Measurements from ENCODE around the gene BMP7.
"Not testable (repeated sequence)": the region's sequence is repeated elsewhere in the genome, so short reads cannot be mapped to it uniquely, and the experiment has no call there.

The BMP7 gene

DNA sequence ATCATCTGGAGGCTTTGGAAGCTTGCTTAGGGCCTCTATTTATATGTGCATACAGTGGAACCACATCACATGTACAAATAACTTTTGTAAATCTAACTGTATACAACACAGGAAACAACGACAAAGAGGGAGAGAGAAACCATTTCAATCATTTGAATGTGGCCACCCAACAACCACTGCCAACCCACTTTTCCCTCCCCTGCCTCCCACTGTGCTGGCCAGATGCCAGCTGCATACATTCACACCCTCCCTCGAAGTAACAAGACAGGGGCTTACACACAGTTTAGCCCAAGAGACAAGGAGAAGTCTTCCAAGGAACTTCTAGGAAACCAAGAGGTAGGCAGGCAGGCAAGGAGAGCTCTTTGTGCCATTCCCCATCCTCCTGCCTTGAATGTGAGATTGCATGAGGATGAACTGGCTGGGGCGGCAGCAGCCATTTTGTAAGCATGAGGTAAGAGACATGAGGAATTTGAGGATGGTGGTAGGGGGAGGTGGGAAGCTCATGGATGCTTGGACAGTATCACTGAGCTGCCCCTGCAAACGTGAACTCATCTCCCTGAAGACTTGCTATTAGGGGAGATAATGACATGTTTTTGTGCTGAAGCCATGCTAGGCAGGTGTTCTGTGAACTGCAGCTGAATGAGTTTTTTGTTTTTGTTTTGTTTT lies 18.2 kb downstream of the BMP7 start:
- no peak for DNase-seq

DNA sequence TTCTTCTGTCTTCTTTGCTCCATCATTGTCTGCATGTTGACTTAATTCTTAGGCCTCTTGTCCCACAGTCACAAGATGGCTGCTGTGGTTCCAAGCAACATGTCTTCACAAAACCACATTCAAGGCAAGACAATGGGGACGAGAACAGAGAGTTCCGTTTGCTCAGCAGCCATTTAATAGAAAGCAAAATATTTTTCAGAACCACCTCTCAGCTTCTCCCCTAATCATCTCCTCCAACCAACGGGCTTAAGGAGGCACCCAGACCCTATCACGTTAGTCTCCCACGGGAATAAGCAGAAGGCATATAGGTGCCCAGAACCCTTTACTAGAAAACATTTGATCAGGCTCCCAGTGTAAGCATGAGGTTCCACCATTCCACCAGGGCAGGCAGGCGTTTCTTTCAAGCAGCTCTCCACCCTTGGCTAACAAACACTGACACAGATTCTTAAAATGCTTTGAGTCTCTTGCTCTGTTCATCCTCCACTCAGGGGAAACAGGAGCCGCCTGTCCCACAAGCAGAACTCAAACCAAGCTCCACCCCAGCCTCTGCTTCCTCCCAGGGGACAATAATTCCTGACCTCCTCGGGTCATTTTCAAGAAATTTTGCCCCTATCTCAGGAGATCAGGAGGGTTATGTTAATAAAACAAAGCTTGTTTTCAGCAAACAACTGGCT lies 19.0 kb downstream of the BMP7 start:
- no peak for DNase-seq

DNA sequence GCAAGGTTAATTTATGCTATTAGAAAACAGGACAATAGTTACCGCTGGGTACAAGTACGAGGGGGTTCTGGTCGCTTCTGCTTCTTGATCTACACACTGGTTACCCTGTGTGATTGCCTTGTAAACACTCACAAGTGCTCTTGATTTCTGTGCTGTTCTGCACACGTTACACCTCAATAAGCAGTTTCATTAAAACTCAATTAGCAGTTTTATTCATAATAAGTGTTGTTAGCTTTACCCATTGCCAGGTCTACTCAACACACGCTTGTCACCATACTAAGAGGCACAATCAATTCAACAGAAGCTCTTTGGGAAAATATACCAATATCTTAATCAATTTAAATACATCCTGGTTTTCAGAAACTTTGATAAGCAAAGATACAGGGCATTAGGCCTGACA lies 20.4 kb downstream of the BMP7 start:
- no peak for DNase-seq

DNA sequence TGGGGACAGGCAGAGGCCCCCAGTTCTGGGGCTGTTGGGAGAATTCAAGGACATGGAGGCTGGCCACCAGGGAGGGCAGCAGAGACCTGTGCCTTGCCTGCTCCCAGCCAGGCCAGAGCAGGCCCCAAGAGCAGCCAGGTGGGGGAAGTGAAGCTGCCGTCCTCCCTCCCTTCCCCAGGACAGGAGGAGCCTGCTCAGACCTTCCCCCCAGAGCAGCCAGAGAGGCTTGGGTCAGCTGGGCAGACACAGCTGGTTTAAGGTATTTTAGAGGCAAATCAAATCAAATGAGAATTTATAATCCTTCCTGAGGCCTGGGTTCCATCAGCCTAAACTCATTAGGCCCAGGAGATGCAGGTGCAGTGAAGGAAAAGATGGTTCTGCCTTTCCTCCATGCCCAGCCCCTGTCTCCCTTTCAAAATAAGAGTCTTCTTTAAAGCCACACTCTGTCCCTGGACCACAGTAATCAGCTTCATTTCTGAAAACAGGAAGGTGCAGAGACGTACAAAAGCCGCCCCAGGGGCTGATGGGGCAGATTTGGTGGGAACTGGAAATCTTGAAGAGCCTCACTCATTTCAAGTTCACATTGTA lies 21.7 kb downstream of the BMP7 start:
- no peak for DNase-seq

DNA sequence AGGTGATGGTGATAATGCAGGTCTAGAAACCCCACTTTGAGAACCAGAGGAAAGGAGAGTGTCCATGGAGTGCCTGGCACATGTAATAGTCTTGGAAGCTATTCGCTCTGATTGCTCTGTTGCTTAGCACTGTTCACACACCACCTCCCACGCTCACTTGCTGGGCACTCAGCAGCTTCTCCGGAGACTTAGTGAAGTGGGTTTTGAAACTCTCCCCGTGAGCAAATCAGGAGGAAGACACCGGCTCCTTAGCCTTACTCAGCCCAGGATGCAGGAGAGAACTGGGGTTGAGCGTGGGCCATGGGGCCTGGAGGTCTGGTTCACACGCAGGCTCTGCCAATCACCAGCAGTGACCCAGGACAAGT lies 22.2 kb downstream of the BMP7 start:
- DNase-seq, result no peak

DNA sequence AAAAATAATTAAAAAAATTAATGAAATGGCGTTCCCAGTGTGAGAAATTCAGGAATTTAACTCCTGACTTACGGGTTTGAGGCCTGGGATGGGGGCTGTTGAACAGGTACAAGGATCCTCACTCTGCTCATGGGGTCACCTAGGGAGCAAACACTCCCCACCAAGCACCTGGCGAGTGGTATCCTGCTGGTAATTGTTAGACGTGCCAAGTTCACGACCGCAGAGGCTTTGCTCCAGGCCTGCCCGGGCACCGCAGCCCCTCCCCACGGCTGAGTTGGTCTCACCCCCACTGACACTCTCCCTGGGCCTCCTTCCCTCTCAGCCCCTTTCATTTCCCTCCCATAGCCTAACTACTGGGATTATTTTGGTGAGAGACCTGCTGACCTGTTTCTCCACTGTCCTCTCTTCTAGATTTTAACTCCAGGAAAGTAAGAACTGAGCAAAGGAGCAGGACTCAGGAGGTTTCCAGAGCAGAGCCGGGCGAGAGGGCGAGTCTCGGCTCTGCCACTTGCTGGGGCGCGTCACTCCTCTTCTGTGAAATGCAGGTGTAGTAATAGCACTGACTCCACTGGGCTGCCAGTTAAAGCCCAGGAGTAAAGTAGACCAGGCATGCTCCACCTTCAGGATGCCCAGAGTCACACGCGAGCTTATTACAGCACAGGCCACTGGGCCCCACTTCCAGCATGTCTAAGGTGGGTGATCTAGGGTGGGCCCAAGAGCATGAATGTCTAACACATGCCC lies 22.8 kb downstream of the BMP7 start:
- DNase-seq, result no peak

DNA sequence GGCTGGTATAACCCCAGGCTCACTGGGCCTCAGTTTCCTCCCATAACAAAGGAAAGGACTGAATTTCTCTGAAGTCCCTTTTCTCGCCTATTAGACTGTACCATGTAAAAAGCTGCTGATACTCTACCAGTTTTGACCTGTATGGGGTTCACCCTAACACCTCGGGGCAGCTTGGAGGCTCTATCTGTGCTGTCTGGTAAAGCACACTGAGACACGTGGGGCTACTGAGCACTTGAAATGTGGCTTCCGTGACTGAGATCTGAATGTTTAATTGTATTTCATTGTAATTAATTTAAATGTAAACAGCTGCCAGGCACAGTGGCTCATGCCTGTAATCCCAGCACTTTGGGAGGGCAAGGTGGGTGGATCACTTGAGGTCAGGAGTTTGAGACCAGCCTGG lies 24.0 kb downstream of the BMP7 start:
- no peak for DNase-seq

DNA sequence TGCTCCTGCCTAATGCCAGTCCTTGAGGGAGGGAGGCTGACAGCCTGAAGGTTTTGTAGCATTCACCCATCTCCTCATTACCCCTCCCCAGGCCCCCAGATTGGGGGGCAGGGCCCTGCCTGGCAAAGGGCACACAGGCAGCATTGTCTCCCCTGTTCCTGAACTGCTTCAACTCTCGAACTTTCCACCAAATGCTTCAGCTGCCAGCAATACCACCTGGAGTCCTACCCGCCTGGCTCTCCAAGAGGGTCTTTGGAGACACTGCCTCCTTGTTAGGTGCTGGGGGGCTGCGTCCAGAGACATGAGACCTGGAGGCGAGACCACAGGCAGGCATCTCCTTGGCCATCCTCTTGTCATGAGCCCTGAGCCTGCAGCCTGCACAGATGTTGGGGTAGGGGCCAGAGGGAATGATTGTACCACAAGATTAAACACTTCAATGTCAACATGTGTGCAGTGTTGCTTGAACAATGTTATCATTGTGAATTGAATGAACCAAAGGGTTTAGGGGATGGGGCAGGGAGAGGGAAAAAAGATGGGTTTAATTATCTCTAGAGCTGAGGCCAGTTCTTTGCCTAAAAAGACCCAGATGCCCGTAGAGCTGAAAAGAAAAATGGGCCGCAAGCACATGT lies 25.0 kb downstream of the BMP7 start:
- DNase-seq, result no peak

DNA sequence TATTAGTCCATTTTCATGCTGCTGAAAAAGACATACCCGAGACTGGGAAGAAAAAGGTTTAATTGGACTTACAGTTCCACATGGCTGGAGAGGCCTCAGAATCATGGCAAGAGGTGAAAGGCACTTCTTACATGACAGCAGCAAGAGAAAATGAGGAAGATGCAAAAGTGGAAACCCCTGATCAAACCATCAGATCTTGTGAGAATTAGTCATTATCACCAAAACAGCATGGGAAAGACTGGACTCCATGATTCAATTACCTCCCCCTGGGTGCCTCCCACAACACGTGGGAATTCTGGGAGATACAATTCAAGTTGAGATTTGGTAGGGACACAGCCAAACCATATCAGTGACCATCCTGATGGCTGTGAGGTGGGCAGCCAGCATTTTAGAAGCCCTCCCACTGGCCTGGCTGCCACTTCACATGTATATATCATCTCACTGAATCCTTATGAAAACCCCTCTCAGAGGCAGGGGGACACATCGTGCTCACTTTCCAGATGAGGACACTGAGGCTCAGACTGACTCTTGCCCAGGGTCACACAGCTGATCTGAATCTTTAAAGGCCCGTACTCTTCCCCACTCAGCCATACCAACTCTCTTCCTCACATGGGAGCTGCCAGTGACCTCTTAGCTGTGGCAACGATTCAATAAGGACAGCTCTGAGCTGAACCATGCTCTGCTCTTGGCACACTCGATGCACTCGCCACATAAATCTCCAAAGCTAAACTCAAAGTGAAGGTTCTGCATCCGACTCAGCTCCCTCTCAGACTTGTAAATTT lies 25.7 kb downstream of the BMP7 start:
- no peak for DNase-seq

DNA sequence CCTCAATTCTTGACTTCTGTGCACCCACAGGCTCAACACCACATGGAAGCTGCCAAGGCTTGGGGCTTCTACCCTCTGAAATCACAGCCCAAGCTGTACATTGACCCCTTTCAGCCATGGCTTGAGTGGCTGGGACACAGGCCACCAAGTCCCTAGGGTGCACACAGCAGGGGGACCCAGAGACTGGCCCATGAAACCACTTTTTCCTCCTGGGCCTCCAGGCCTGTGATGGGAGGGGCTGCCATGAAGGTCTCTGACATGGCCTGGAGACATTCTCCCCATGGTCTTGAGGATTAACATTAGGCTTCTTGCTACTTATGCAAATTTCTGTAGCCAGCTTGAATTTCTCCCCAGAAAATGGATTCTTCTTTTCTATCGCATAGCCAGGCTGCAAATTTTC lies 26.7 kb downstream of the BMP7 start:
- DNase-seq, result not testable (repeated sequence)

DNA sequence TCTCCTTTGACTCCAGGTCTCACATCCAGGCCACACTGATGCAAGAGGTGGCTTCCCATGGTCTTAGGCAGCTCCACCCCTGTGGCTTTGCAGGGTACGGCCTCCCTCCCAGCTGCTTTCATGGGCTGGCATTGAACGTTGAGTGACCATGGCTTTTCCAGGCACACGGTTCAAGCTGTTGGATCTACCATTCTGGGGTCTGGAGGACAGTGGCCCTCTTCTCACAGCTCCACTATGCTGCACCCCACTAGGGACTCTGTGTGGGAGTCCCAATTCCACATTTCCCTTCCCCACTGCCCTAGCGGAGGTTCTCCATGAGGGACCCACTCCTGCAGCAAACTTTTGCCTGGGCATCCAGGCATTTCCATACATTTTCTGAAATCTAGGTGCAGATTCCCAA lies 27.1 kb downstream of the BMP7 start:
- DNase-seq, result not testable (repeated sequence)

DNA sequence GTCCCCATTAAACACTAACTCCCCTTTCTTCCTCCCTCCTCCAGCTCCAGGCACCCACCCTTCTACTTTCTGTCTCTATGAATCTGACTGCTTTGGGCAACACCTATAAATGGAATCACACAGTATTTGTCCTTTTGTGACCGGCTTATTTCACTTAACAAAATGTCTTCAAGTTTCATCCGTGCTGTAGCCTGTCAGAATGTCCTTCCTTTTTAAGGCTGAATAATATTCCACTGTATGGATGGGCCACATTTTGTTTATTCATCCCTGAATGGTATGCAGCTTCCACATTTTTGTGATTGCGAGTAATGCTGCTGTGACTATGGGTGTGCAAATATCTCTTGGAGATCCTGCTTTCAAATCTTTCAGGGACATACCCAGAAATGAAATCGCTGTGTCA lies 28.4 kb downstream of the BMP7 start:
- no peak for DNase-seq

DNA sequence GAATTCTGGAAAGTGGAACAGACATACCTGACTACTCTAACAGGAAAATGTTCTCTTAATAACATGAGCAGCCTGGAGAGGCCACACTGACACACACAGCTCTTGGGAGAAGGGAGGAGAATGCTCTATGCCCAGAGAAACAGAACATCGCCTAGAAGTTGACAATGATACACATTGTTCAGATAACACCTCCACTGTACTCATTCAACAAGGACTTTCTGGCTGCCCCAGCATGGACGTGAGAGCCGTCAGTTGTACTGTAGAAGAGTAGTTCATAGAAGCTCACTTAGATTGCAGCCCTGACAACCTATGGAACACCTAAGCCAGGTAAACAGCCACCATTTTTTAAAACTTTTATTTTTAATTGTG lies 28.9 kb downstream of the BMP7 start:
- DNase-seq, result no peak

DNA sequence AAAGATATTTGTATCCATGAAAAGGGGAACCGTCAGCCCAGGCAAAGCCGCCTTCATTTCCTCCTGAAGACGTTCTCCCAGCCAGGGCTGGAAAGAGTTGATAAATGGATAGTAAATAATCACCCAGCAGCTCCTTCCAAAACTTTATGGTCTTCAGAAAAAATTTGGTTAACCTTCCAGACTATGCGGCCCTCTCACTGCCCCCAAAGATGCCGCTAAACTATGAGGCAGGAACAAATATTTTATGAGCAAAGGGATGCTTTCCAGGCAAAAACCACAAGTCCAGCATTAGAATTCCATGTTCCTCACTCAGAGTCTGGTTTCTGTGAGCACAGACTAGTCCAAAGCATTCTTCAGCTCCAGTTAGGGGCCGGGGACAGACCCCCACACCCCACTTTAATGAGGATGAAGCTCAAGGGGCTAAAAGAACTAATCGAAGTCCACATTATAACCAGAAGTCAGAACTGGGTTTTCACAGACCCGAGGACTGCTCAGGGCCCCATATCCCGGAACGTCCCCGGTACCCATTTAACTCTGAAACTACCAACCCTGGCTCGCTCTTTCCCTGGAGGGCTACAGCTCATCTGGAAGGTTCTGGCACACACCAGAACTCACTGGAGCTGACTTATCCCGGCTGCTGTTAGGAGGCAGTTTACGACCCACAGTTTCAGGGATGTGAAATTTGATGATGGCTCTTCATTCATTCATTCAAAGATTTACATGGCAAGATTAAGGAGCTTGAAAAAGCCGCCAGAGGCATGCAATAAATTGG lies 29.4 kb downstream of the BMP7 start:
- DNase-seq, result no peak

DNA sequence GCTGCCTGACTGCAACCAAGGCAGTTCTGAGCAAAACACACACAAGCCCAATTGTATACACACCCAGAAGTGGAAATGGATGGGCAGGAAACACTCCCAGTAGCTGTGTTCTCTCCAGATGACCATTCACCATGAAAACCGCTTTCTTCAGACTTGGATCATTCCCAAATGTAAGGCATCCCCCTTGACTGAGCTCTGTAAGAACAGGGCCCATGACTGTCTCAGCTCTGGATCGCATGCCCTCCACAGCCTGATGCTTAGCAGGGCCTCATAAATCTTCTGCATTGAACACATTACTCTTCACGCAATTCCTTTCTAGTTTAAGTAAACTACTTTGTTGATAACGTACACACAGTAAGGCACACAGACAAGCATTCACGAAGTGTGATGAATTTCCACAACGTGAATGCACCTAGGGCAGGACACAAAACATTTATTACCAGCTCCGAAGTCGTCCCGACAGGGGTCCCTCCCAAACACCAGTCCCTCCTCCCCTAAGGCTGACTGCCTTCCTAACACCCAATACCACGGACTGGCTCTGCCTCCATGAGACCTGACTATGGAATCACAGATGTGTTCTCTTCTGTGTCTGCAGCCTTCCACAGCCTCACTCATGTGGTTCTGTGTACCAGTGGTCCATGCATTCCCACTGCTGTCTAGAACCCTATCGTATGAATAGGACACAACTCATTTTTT lies 31.7 kb downstream of the BMP7 start:
- DNase-seq, result no peak

DNA sequence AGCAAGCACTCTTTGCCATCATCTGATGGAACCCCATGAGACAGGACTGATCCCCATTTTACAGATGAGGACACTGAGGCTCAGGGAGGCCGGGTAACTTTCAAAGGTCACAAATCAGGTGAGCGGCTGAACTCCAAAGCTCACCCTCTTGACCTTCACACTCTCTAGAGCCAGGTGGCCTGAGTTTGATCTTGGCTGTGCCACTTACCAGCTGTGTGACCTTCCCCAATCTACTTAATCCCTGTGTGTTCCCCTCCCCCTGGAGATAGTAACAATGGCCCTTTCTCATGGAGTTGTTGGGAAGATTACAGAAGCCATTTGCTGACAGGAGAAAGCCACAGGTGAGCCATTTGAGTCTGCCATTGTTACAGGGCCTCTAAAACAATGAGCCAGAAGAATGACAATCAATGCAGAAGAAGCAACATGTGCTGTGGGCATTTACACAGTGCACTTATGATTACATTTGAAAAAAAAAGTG lies 34.5 kb downstream of the BMP7 start:
- peak; percentile 16 to 23 for DNase-seq

DNA sequence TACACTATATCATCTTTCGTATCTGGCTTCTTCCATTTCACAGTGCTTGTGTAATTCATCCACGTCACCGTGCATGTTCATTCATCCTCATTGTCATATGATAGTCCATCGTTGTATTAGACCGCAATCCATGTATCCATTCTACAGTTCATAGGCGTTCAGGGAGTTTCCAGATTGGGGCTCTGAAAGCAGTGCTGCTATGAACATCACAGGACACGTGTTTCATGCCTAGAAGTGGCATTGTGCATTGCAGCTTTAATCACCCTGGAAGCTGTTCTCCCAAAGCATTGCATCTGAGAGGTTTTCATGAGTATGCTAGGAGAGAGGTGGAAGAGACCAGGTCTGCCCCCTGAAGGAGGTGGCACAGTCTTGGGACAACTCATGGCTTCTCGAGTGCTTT lies 35.3 kb downstream of the BMP7 start:
- no peak for DNase-seq

DNA sequence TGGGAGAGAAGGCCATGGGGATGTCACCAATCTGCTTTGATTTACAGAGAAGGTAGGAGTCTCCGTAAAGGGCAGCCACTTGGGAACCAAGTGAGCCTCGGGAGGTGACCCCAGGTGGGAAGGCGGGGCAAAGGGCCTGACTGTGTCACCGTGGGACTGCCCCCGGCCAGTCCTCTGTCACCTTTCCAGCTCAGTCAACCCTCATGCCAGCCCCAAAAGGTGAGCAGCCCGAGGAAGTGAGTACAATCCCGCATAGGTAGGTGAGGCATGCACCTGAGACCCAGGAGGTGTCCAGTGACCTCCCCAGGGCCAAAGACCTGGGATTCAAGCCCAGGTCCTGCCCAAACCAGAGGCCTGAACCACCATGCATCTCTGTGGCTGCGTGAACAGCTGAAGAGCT lies 36.2 kb downstream of the BMP7 start:
- DNase-seq, result no peak

DNA sequence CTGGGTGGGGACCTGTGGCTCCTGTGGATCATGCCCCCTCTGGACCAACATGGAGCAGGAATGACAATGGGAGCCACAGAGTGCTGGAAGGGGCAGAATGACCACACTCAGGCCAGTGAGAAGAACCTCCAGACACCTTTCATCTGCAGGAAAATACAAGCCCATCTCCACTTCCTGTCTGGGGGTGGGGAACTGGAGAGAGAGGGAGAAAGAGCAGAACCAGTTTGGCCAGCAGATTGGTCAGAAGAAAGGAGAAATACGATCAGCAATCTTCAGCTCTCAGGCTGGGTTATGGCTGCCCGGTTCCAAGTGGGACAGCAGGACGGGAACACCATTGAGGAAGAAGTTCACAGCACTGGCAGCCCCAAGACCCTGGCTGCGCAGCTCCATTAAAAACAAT lies 37.0 kb downstream of the BMP7 start:
- no peak for DNase-seq

DNA sequence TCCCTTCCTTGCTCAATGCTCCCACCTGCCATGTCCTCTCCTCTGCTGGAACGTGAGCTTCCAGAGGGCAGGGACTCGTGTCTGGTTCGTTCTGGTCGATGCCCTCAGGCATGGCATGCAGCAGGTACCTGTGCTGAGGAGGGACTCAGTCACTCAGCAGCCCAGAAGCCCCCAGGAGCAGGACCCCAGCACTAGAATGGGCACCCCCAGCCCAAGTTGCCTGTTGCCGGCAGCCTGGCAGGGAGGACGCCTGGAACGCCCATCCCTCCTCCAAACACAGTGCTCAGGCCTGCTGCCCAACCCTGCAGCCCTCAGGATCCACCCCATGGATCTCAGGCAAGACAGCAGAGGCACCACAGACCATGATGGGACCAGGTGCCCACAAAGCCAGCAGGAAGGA lies 40.6 kb downstream of the BMP7 start:
- no peak for DNase-seq

DNA sequence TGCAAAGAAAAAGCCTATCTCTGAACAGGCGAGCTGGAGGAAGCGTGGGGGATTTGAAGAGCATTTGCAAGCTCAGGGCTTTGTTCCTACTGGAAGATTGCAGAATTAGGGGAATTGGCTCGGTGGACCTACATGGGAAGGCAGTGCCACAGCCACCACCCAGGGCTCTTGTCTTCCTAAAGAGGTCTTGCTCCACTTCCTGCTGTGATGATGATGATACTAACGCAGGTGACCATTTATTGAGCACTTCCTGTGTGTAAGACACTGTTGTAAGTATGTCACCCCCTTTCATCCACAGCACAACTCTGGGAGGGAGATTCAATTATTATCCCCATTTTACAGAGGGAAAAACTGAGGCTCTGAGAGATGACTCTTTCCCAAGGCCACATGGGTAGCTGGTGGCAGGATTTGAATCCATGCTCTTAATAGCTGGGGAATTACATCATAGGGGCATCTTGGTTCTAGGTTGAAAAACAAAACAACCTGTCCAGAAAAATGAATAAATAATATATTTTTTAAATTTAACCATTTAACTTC lies 41.2 kb downstream of the BMP7 start:
- no peak for DNase-seq

Measured in NCI-H187 (cell line).